ENCODE measurements around the gene ATXN7L2. TPM values are rescaled to one million over a fixed set of nuclear protein-coding genes. Genes with fewer than 3 reads are reported as not detected.

ATXN7L2 gene
- total and polyA plus RNA-seq, 5 donors from 2014 or later: 4.7 to 13.2 (median 5.7) TPM

GRCh38 chr1:109530457-109531087 is 46.9 kb downstream of the ATXN7L2 start:
- ATAC-seq (ENCODE audit: low read depth in 2 of 2) (no peak), DNase-seq (no peak)
- Histone ChIP-seq H3K36me3 (ENCODE audit: control insufficient read depth, insufficient read depth, low read length) (no peaks in the 10 kb centered on the region), H3K9me3 (ENCODE audit: control insufficient read depth in 2 of 2, low read length in 2 of 2) (no peaks in the 10 kb centered on the region), H3K4me3 (ENCODE audit: low read depth, low read length) (no peak overlapping the region), H3K4me1 (ENCODE audit: control insufficient read depth, insufficient read depth, low read length, poor library complexity, severe bottlenecking) (peaks cover 24% of the 10 kb centered on the region), H3K27ac (ENCODE audit: insufficient read depth, low read length, poor library complexity, severe bottlenecking) (no peak overlapping the region), H3K27me3 (ENCODE audit: control insufficient read depth, insufficient read depth, low read length) (peaks cover 6% of the 10 kb centered on the region)
- Mint-ChIP-seq H3K4me3 (peak overlapping the region in 2 of 4 donors; percentile 68 to 79), H3K36me3 (peaks cover 3% of the 10 kb centered on the region), H3K27me3 (peaks cover 4% of the 10 kb centered on the region), H3K27ac (peak overlapping the region; percentile 70 to 90 (median 71)), H3K9me3 (no peaks in the 10 kb centered on the region), H3K4me1 (peaks cover 0 to 23% (median 10%) of the 10 kb centered on the region in 4 donors)

GRCh38 chr1:109531380-109531779 is 47.7 kb downstream of the ATXN7L2 start:
- Histone ChIP-seq H3K4me3 (ENCODE audit: low read depth, low read length) (no peak overlapping the region), H3K27me3 (ENCODE audit: control insufficient read depth, insufficient read depth, low read length) (peaks cover 6% of the 10 kb centered on the region), H3K4me1 (ENCODE audit: control insufficient read depth, insufficient read depth, low read length, poor library complexity, severe bottlenecking) (peaks cover 24% of the 10 kb centered on the region), H3K9me3 (ENCODE audit: control insufficient read depth in 2 of 2, low read length in 2 of 2) (no peaks in the 10 kb centered on the region), H3K36me3 (ENCODE audit: control insufficient read depth, insufficient read depth, low read length) (no peaks in the 10 kb centered on the region), H3K27ac (ENCODE audit: insufficient read depth, low read length, poor library complexity, severe bottlenecking) (no peak overlapping the region)
- peaks cover 0 to 23% (median 10%) of the 10 kb centered on the region in 4 donors for H3K4me1 Mint-ChIP-seq
- H3K4me3 Mint-ChIP-seq: peak overlapping the region in 3 of 4 donors; percentile 23 to 79 (median 68)
- no peak for ATAC-seq (ENCODE audit: low read depth in 2 of 2)
- DNase-seq: no peak
- H3K27me3 Mint-ChIP-seq: peaks cover 4% of the 10 kb centered on the region
- no peaks in the 10 kb centered on the region for H3K36me3 Mint-ChIP-seq
- no peaks in the 10 kb centered on the region for H3K9me3 Mint-ChIP-seq
- peak overlapping the region; percentile 71 to 96 (median 90) for H3K27ac Mint-ChIP-seq

DNA sequence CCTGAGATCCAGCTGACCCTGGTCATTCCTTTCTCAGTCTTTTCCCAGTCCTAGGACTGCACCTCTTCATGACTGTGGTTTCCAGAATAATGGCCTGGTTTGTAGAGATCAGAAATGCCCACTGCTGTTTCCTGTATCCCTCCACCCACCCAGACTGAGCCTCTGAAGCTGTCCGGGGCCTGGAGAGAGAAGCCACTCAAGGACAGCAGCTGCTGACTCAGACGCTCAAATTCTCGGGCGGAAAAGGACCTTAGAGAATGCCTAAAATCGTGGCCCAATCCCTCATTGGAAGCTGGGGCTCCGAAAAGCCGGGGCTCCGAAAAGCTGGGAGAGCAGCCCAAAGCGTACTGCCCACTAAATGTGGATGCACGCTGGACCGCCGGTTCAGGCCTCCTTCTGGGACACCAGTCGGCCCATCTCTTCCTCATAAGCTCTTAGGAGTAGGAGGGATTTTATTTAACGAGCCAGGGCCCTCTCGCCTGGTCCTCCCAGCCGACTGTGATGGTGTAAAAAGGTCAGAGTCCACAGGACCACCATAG is 48.2 kb downstream of the ATXN7L2 start:
- Histone ChIP-seq H3K27me3 (ENCODE audit: control insufficient read depth, insufficient read depth, low read length) (peaks cover 6% of the 10 kb centered on the region), H3K4me1 (ENCODE audit: control insufficient read depth, insufficient read depth, low read length, poor library complexity, severe bottlenecking) (peaks cover 24% of the 10 kb centered on the region), H3K9me3 (ENCODE audit: control insufficient read depth in 2 of 2, low read length in 2 of 2) (no peaks in the 10 kb centered on the region), H3K27ac (ENCODE audit: insufficient read depth, low read length, poor library complexity, severe bottlenecking) (no peak overlapping the region), H3K36me3 (ENCODE audit: control insufficient read depth, insufficient read depth, low read length) (no peaks in the 10 kb centered on the region), H3K4me3 (ENCODE audit: low read depth, low read length) (no peak overlapping the region)
- no peaks in the 10 kb centered on the region for H3K9me3 Mint-ChIP-seq
- no peaks in the 10 kb centered on the region for H3K36me3 Mint-ChIP-seq
- H3K4me3 Mint-ChIP-seq: peak overlapping the region; percentile 42 to 87 (median 86)
- H3K4me1 Mint-ChIP-seq: peaks cover 0 to 23% (median 10%) of the 10 kb centered on the region in 4 donors
- DNase-seq (no peak), ATAC-seq (ENCODE audit: low read depth in 2 of 2) (no peak)
- H3K27me3 Mint-ChIP-seq: peaks cover 4% of the 10 kb centered on the region
- peak overlapping the region in 2 of 3 donors; percentile 71 to 90 for H3K27ac Mint-ChIP-seq

DNA sequence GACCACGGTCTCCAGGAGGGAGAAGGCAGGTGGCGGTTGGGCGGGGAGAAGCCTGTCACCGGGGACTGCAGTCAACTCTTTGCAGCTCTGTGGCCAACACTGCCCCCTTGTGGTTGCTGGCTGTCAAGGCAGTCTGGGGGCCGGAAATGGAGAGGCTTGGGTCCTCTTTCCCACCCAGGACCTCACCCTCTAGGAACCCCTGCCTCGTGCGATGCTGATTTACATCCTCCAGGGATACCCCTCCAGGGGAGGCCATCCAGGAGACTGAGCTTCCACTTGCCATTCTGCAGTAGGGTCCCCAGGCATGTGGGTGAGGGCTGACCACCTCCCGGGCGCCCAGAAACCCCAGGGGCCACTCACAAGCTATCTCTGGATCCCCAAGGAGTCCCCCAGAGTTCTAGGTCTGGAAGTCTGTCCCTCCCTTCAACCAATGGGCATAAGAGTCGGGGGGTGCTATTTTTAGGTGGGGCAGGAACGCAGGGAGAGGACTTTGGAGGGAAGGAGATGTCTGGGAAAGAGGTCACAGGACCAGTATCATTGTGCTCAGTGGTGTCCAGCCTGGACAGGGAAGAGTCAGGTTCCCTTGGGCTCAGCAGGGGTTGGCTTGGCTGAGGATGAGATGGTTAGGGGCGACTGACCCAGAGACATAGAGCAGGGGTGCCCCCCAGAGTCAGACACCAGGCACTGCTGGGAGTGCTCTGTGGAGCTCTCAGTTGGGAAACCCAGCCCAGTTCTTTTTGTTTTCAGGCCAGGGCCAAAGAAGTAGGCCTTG is 48.8 kb downstream of the ATXN7L2 start:
- H3K9me3 Mint-ChIP-seq: no peaks in the 10 kb centered on the region
- DNase-seq (peak; percentile 83 to 88 (median 87)), ATAC-seq (ENCODE audit: low read depth in 2 of 2) (peak; percentile 85 to 92)
- Histone ChIP-seq H3K36me3 (ENCODE audit: control insufficient read depth, insufficient read depth, low read length) (no peaks in the 10 kb centered on the region), H3K27ac (ENCODE audit: insufficient read depth, low read length, poor library complexity, severe bottlenecking) (no peak overlapping the region), H3K27me3 (ENCODE audit: control insufficient read depth, insufficient read depth, low read length) (no peaks in the 10 kb centered on the region), H3K4me1 (ENCODE audit: control insufficient read depth, insufficient read depth, low read length, poor library complexity, severe bottlenecking) (peaks cover 24% of the 10 kb centered on the region), H3K9me3 (ENCODE audit: control insufficient read depth in 2 of 2, low read length in 2 of 2) (no peaks in the 10 kb centered on the region), H3K4me3 (ENCODE audit: low read depth, low read length) (peak overlapping the region; percentile 72)
- peak overlapping the region; percentile 42 to 87 (median 86) for H3K4me3 Mint-ChIP-seq
- H3K27ac Mint-ChIP-seq: peak overlapping the region; percentile 71 to 90 (median 84)
- H3K36me3 Mint-ChIP-seq: no peaks in the 10 kb centered on the region
- peaks cover 4% of the 10 kb centered on the region for H3K27me3 Mint-ChIP-seq
- peaks cover 0 to 23% (median 10%) of the 10 kb centered on the region in 4 donors for H3K4me1 Mint-ChIP-seq

GRCh38 chr1:109534307-109534858 is 50.7 kb downstream of the ATXN7L2 start:
- peaks cover 24% of the 10 kb centered on the region for H3K4me1 ChIP-seq (ENCODE audit: control insufficient read depth, insufficient read depth, low read length, poor library complexity, severe bottlenecking)
- H3K9me3 ChIP-seq (ENCODE audit: control insufficient read depth in 2 of 2, low read length in 2 of 2): no peaks in the 10 kb centered on the region
- H3K27ac Mint-ChIP-seq: no peak overlapping the region
- no peak overlapping the region for H3K27ac ChIP-seq (ENCODE audit: insufficient read depth, low read length, poor library complexity, severe bottlenecking)
- no peaks in the 10 kb centered on the region for H3K27me3 ChIP-seq (ENCODE audit: control insufficient read depth, insufficient read depth, low read length)
- H3K9me3 Mint-ChIP-seq: no peaks in the 10 kb centered on the region
- H3K4me3 ChIP-seq (ENCODE audit: low read depth, low read length): no peak overlapping the region
- H3K27me3 Mint-ChIP-seq: peaks cover 4% of the 10 kb centered on the region
- H3K36me3 Mint-ChIP-seq: no peaks in the 10 kb centered on the region
- peak overlapping the region in 1 of 4 donors; percentile 12 for H3K4me3 Mint-ChIP-seq
- ATAC-seq (ENCODE audit: low read depth in 2 of 2) (no peak), DNase-seq (no peak)
- peaks cover 0 to 23% (median 10%) of the 10 kb centered on the region in 4 donors for H3K4me1 Mint-ChIP-seq
- no peaks in the 10 kb centered on the region for H3K36me3 ChIP-seq (ENCODE audit: control insufficient read depth, insufficient read depth, low read length)

DNA sequence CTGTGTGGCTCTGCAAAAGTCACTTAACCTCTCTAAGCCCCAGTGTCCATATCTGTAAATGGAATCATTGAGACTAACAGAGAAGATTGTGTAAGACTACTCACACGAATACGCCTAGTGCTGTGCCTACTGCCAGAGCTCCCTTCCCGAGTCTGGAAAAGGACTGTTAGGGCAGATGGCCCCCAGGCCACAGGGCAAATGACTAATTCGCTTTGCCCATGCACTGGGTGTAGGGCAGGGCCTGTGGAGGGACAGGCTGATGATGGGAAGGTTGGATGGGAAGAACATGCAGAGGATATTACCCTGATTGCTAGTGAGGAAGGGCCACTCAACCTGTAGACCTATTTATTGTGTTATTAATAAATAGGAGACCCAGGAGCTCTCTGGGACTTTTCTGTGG is 51.8 kb downstream of the ATXN7L2 start:
- Histone ChIP-seq H3K4me1 (ENCODE audit: control insufficient read depth, insufficient read depth, low read length, poor library complexity, severe bottlenecking) (peaks cover 24% of the 10 kb centered on the region), H3K36me3 (ENCODE audit: control insufficient read depth, insufficient read depth, low read length) (no peaks in the 10 kb centered on the region), H3K27ac (ENCODE audit: insufficient read depth, low read length, poor library complexity, severe bottlenecking) (no peak overlapping the region), H3K27me3 (ENCODE audit: control insufficient read depth, insufficient read depth, low read length) (no peaks in the 10 kb centered on the region), H3K4me3 (ENCODE audit: low read depth, low read length) (no peak overlapping the region), H3K9me3 (ENCODE audit: control insufficient read depth in 2 of 2, low read length in 2 of 2) (no peaks in the 10 kb centered on the region)
- H3K9me3 Mint-ChIP-seq: no peaks in the 10 kb centered on the region
- DNase-seq (no peak), ATAC-seq (ENCODE audit: low read depth in 2 of 2) (no peak)
- no peaks in the 10 kb centered on the region for H3K36me3 Mint-ChIP-seq
- no peak overlapping the region for H3K27ac Mint-ChIP-seq
- peaks cover 4% of the 10 kb centered on the region for H3K27me3 Mint-ChIP-seq
- no peak overlapping the region for H3K4me3 Mint-ChIP-seq
- H3K4me1 Mint-ChIP-seq: peaks cover 0 to 23% (median 12%) of the 10 kb centered on the region in 4 donors

DNA sequence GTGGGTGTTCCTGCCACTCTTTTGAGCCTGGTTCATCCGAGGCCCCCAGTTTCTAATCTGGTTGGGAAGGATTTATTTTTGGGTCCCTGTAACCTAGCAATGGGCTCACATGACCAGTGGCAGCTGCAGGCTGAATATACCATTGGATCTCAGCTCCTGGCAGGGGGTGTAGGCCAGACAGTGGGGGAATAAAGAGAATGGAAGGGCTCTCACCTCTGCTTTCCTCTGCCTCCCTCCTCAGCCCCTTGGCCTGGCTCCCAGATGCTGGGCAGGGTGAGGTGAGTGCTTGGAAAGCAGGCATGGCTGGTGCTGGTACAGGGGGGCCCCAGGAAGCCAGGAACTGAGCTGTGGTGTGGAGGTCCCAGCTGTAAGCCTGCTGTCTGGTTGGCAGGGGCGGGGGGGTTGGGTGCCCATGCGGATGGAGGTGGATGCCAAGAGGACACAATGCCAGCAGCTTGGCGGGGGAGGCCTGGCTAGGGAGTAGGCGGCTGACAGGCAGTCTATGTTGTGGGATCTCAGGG is 52.3 kb downstream of the ATXN7L2 start:
- Histone ChIP-seq H3K9me3 (ENCODE audit: control insufficient read depth in 2 of 2, low read length in 2 of 2) (no peaks in the 10 kb centered on the region), H3K27ac (ENCODE audit: insufficient read depth, low read length, poor library complexity, severe bottlenecking) (no peak overlapping the region), H3K4me1 (ENCODE audit: control insufficient read depth, insufficient read depth, low read length, poor library complexity, severe bottlenecking) (peaks cover 19% of the 10 kb centered on the region), H3K27me3 (ENCODE audit: control insufficient read depth, insufficient read depth, low read length) (no peaks in the 10 kb centered on the region), H3K36me3 (ENCODE audit: control insufficient read depth, insufficient read depth, low read length) (no peaks in the 10 kb centered on the region), H3K4me3 (ENCODE audit: low read depth, low read length) (no peak overlapping the region)
- no peak for DNase-seq
- H3K27me3 Mint-ChIP-seq: peaks cover 4% of the 10 kb centered on the region
- H3K4me1 Mint-ChIP-seq: peaks cover 0 to 19% (median 11%) of the 10 kb centered on the region in 4 donors
- H3K36me3 Mint-ChIP-seq: no peaks in the 10 kb centered on the region
- no peaks in the 10 kb centered on the region for H3K9me3 Mint-ChIP-seq
- H3K4me3 Mint-ChIP-seq: no peak overlapping the region
- H3K27ac Mint-ChIP-seq: no peak overlapping the region
- ATAC-seq (ENCODE audit: low read depth in 2 of 2): no peak

All from CD4-positive, CD25-positive, alpha-beta regulatory T cell (primary cell).